ENCODE data around the gene ABCA6.
"Not testable (repeated sequence)": the region's sequence is repeated elsewhere in the genome, so short reads cannot be mapped to it uniquely, and the experiment has no call there.

ABCA6 gene, protein sequence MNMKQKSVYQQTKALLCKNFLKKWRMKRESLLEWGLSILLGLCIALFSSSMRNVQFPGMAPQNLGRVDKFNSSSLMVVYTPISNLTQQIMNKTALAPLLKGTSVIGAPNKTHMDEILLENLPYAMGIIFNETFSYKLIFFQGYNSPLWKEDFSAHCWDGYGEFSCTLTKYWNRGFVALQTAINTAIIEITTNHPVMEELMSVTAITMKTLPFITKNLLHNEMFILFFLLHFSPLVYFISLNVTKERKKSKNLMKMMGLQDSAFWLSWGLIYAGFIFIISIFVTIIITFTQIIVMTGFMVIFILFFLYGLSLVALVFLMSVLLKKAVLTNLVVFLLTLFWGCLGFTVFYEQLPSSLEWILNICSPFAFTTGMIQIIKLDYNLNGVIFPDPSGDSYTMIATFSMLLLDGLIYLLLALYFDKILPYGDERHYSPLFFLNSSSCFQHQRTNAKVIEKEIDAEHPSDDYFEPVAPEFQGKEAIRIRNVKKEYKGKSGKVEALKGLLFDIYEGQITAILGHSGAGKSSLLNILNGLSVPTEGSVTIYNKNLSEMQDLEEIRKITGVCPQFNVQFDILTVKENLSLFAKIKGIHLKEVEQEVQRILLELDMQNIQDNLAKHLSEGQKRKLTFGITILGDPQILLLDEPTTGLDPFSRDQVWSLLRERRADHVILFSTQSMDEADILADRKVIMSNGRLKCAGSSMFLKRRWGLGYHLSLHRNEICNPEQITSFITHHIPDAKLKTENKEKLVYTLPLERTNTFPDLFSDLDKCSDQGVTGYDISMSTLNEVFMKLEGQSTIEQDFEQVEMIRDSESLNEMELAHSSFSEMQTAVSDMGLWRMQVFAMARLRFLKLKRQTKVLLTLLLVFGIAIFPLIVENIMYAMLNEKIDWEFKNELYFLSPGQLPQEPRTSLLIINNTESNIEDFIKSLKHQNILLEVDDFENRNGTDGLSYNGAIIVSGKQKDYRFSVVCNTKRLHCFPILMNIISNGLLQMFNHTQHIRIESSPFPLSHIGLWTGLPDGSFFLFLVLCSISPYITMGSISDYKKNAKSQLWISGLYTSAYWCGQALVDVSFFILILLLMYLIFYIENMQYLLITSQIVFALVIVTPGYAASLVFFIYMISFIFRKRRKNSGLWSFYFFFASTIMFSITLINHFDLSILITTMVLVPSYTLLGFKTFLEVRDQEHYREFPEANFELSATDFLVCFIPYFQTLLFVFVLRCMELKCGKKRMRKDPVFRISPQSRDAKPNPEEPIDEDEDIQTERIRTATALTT (N-terminal part only)

GRCh38 chr17:69141431-69142174 lies at the start of gene ABCA6:
TSS of gene ABCA6 (minus strand) at chr17:69141895. CDS start at chr17:69140703, 1,192 bp downstream.
- no peak for DNase-seq

DNA sequence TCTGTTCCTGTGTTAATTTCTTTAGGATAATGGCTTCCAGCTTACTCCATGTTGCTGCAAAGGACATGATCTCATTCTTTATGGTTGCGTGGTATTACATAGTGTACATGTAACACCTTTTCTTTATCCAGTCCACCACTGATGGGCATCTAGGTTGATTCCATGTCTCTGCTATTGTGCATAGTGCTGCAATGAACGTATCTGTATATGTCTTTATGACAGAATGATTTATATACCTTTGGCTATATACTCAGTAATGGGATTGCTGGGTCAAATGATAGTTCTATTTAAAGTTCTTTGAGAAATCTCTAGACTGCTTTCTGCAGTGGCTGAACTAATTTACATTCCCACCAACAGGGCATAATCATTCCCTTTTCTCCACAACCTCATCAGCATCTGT lies 47.1 kb upstream of the ABCA6 start:
- no peak for DNase-seq

DNA sequence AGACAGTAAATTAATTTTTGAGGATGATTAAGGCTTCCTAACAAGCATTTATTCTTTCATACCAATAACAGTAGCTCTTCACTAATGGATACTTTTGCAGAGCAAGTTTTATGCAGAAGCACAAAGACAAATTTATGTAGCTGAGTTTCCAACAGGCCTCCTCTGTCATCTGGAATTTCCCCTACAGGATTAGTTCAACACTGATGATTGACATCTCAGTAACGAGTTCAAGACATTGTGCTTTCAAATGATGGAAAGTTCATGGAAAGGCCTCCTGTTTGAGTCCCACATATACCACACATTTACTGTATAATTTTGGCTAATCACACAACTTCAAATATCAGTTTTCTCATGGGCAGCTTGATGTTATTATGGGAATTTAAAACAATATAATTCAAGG lies 46.4 kb upstream of the ABCA6 start:
- no peak for DNase-seq

DNA sequence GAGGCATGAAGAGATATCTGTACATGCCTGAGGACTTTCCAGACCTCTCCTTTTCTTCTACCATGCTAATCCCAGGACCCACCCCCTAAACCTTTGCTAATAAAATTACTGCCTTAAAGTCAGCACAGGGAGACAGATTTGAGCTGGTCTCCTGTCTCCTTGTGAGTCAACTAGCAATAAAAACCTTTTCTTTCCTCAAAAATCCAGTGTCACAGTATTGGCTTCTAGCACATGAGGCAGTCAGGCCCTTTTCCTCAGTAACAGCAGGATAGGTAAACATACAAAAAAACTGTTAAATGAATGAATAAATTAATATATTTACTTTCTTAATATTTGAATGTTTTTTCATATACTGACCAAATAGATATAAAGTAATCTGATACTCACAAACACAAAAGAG lies 45.6 kb upstream of the ABCA6 start:
- DNase-seq: no peak

GRCh38 chr17:69179227-69179952 lies 37.7 kb upstream of the ABCA6 start:
- DNase-seq: no peak

DNA sequence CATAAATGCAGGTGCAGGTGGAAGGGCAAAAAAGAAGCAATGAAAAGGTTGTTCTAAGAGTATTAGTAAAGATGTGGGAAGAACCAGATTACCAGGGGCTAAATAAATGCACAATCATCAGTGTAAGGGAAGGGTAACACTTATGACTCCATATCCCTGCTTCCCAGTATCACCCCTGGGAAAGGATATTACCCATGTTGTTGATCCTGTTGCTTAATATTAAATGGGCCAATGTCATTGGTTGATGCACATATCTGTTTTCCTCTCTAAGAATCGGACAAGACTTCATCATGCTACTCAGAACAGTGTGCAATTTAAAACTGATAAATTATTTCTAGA lies 34.7 kb upstream of the ABCA6 start:
- no peak for DNase-seq

DNA sequence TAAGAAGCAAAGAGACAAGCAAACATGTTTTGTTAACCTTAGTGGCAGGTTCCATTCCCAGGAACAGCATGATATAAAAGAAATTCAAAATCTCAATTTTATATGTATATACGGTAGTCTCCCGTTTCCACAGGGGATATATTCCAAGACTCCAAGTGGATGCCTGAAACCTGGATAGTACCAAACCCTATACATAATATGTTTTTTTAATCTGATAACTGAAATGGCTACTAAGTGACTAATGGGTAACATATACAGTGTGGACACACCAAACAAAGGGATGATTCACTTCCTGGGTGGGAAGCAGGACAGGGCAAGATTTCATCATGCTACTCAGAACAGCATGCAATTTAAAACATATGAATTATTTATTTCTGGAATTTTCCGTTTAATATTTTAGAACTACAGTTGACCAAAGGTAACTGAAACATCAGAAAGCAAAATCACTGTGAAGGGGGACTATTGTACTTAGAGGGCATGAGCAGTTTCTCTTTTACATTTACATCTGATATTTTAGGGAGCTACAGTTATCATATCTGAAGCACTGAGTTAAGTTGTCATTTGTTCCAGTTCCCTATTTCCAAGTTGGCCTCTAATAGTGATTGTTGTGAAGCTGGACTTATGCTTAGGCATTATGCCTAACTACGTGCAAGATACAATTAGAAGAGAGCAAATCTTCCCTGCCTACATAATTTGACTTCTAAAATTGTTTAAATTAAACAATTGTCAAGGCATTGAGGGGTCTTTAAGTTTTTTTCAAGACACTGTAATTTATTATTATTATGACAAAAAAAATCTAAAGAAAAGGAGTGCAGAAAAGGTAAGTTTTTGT lies 34.1 kb upstream of the ABCA6 start:
- DNase-seq: no peak

GRCh38 chr17:69175262-69175624 lies 33.5 kb upstream of the ABCA6 start:
- DNase-seq: no peak

DNA sequence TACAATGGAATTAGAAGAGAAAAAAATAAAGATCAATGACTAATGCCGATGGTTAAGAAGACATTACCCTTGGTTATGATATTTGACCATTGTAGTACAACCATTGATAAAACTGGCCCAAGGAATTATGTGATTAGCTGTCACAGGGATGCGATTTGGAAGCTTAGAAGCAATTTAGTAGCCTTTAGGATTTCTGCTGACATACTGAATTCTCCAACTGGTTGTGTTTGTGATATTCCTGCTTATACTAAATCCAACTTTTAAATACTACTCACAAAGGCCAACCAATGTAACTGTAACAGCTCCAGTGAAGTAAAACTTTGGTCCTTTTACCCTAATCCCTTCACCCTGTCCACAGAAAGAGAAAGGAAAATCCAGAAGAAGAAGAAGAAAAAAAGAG lies 31.4 kb upstream of the ABCA6 start:
- no peak for DNase-seq

- no peak for DNase-seq
Observed at GRCh38 chr17:69170377-69170776, 28.7 kb upstream of the ABCA6 start.

DNA sequence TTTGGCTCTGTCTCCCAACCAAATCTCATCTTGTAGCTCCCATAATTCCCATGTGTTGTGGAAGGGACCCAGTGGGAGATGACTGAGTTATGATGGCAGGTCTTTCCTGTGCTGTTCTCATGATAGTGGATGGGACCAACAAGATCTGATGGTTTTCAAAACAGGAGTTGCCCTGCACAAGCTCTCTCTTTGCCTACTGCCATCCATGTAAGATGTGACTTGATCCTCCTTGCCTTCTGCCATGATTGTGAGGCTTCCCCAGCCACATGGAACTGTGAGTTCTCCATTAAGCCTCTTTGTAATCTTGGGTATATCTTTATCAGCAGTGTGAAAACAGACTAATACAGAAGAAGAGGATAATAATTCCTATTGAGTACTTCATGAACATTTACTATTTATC lies 26.9 kb upstream of the ABCA6 start:
- DNase-seq: not testable (repeated sequence)

DNA sequence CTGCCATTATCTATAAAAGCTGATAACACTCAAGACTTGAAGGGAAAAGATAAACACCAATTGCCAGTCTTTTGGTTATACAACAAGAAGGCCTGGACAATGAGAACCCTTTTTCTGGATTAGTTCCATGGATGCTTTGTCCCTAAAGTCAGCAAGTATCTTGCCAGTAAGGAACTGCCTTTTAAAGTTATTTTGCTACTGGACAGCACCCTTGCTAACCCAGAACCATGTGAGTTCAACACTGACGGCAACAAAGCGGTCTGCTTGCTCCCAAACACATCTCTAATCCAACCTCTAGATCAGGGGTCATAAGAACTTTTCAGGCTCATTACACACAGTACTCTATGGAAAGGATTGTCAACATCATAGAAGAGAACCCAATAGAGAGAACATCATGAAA lies 25.3 kb upstream of the ABCA6 start:
- no peak for DNase-seq

DNA sequence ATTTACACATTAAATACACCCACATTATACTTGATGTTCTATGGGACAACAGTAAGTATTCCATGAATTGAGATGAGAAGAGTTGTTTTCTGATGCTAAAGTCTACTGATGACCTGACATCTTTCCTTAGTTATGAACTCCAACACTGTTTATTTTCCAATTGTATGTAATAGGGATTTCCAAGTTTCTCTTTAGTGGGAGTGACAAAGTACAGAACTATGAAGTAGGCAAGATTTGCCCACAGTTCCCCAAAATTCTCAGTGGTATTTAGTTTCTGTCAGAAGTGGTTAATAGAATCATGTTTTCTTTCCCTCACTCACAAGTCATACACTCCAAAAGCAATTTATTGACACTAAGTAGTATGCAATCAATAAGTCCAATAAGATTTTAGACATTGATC lies 22.5 kb upstream of the ABCA6 start:
- no peak for DNase-seq

DNA sequence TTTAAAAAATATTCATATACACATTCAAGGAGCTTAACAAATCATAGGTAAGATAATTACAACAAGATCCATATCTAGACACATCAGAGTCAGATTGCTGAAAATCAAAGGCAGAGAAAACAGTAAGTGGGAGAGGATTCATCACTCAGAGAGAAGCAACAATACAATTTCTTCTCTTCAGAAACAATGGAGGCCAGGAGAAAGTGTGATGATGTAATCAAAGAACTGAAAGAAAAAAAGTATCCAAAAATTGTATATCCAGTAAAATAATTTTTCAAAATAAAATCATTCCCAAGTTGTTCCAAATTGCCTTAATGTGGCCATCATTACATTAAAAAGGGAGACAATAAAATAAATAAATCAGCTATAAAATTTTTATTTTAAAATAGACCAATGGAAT lies 17.7 kb upstream of the ABCA6 start:
- no peak for DNase-seq

DNA sequence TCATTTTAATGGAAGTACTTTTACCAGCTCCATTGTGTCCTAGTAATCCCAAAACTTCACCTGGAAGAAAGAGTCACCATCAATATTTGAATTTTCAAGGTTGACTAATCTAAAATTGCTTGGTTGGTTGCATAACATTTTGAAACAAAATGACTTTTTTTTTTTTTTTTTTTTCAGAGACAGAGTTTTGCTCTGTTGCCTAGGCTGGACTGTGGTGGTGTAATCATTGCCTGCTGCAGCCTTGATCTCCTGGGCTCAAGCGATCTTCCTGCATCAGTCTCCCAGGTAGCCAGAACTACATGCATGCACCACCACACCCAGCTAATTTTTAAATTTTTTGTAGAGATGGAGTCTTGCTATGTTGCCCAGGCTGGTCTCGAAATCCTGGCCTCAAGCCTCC lies 12.6 kb upstream of the ABCA6 start:
- DNase-seq: no peak

DNA sequence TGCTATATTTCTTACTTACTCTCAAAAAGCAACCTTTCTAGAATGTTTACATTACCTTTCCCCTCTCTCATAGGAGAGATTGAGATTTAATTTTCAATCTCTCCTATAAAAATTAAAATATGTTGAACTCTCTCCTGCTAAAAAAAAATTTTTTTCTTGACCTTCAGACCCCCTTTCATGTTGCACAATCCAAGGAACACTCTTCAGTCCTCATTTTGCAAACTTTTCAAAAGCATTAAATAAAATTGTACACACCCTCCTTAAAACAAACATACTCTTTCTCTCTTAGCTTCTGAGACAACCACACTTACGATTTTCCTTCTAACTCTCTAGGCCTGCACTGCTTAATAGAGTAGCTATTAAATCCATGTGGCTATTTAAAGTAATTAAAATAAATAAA lies 8.6 kb upstream of the ABCA6 start:
- DNase-seq: no peak

GRCh38 chr17:69147460-69147859 lies 5.8 kb upstream of the ABCA6 start:
- DNase-seq: no peak

DNA sequence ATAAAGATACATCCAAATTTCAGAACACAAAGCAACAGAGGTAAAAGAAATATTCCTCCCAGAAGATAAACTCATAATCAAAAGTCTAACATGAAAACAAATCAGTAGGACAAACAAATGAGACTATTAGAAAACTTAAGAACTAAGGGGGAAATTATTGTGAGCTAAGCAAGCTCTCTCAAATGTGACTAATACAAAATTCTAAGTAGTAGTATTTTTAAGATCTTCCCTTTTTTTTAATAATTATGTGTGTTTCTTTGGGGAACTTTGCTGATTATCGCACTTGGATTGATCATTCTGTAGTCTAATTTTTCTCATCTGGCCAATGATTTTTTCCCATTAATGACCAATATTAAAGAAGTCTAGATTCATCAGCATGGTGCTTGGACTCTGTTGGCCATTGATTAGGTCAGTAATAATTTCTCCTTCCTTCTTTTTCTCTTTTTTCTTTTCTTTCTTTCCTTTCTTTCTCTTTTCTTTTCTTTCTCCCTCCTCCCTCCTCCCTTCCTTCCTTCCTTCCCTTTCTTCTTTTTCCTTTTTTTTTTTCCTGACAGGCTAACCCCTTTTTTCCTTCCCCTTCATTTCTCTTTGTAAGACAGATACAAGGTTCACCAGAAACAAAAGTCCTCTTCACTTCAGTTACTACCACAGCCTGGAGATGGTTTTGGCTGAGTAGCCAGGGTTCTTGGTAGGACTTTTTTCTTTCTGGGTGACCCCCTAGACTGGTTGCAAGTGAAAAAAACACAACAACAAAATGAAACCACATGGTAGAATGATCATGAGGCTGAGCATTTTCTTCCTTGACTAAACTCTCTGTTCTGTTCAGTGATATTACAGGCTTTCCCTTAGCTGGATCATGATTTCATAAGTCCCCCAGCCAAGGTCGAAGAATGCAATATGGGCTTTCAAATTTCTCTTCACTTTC lies 2.9 kb upstream of the ABCA6 start:
- DNase-seq: no peak

DNA sequence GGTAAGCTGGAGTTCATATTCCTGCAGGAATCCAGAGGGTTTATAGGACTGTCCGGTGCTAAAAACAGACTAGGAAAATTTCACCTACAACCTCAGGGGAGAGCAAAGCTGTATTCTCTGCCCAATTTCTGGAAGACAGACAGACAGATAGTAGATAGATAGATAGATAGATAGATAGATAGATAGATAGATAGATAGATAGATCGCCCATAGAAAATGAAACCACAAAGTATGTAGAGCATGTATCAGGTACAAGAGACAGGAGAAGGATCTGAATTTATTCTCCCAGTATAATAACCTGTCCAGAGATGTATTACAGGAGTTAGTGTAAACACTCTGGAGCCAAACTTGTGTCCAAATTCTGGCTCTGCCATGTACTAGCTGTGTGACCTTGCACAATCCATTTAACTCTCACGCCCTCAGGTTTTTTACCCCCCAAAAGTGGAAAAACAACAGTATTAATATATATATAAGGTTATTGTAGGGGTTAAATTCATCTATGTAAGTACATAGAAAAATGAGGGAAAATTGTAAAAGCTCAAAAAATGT lies 2.1 kb upstream of the ABCA6 start:
- DNase-seq: no peak

GRCh38 chr17:69143151-69143550 lies 1.5 kb upstream of the ABCA6 start:
- DNase-seq: no peak

All from activated CD8-positive, alpha-beta memory T cell treated with anti-CD3 and anti-CD28 coated beads for 24 hours (primary cell).